Measurements from ENCODE around the gene STARD13. TPM values are rescaled to one million over a fixed set of nuclear protein-coding genes. Genes with fewer than 3 reads are reported as not detected.

Gene STARD13
- total and polyA plus RNA-seq, 8 donors: 21.9 to 43.6 (median 24.6) TPM

DNA sequence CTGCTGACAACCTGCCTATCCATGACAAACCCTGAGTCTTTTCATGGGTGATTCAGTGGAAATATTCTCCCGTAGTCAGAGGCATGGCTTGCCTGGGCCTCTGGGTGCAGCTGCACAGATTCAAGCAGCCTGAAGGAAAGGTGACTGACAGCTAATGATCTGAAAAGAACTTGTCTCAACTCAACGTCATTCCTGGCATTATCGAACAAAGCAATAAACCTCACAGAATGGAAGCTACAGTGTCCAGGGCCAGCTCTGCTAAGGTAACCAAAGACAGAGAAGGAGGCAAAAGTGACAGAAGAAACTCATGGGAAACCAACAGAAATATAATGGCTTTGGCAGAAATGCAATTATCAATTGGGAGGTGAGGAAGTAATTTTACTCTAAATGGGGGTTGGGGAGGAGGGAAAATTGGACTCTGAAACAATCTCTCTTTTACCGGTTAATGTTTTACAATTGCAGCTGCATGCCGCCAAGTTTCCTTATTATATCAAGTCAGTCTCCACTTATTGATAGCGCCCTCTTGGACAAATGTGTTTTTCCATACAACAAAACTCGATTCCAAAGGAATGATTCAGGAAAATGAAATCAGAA is 12.9 kb downstream of the STARD13 start:
- H3K27ac ChIP-seq: peak overlapping the region in 1 of 2 donors; percentile 42
- H3K9me3 ChIP-seq: no peaks in the 10 kb centered on the region
- ATAC-seq: peak; percentile 53
- no peak overlapping the region for H3K4me3 ChIP-seq
- H3K4me1 ChIP-seq: peaks cover 13 to 50% of the 10 kb centered on the region in 2 donors
- no peak for DNase-seq
- H3K27me3 ChIP-seq: no peaks in the 10 kb centered on the region
- intact Hi-C loops (cut with DNase I): no loop called here
- no peaks in the 10 kb centered on the region for H3K36me3 ChIP-seq
- TF ChIP-seq, protein P1, sequence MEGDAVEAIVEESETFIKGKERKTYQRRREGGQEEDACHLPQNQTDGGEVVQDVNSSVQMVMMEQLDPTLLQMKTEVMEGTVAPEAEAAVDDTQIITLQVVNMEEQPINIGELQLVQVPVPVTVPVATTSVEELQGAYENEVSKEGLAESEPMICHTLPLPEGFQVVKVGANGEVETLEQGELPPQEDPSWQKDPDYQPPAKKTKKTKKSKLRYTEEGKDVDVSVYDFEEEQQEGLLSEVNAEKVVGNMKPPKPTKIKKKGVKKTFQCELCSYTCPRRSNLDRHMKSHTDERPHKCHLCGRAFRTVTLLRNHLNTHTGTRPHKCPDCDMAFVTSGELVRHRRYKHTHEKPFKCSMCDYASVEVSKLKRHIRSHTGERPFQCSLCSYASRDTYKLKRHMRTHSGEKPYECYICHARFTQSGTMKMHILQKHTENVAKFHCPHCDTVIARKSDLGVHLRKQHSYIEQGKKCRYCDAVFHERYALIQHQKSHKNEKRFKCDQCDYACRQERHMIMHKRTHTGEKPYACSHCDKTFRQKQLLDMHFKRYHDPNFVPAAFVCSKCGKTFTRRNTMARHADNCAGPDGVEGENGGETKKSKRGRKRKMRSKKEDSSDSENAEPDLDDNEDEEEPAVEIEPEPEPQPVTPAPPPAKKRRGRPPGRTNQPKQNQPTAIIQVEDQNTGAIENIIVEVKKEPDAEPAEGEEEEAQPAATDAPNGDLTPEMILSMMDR (IDR thresholded peaks at IDR 0.05): no peak

- Histone ChIP-seq H3K4me3 (no peak overlapping the region), H3K4me1 (peaks cover 9 to 43% of the 10 kb centered on the region in 2 donors), H3K27ac (peak overlapping the region in 1 of 2 donors; percentile 65), H3K27me3 (no peaks in the 10 kb centered on the region), H3K36me3 (no peaks in the 10 kb centered on the region), H3K9me3 (no peaks in the 10 kb centered on the region)
- no peak for ATAC-seq
- DNase-seq: no peak
- intact Hi-C loops (cut with DNase I): no loop called here
- TF ChIP-seq, protein P1 (IDR thresholded peaks at IDR 0.05): no peak
Measured at GRCh38 chr13:33271759-33272158, 13.8 kb downstream of the STARD13 start.

- H3K9me3 ChIP-seq: no peaks in the 10 kb centered on the region
- DNase-seq (no peak), ATAC-seq (no peak)
- no peaks in the 10 kb centered on the region for H3K36me3 ChIP-seq
- TF ChIP-seq, protein P1 (IDR thresholded peaks at IDR 0.05): no peak
- intact Hi-C loops (cut with DNase I): no loop called here
- H3K27me3 ChIP-seq: no peaks in the 10 kb centered on the region
- peak overlapping the region in 1 of 2 donors; percentile 65 for H3K27ac ChIP-seq
- no peak overlapping the region for H3K4me3 ChIP-seq
- H3K4me1 ChIP-seq: peaks cover 9 to 38% of the 10 kb centered on the region in 2 donors
Measured at GRCh38 chr13:33270895-33271538, 14.5 kb downstream of the STARD13 start.

GRCh38 chr13:33265607-33266006 is 19.9 kb downstream of the STARD13 start:
- Histone ChIP-seq H3K27ac (no peak overlapping the region), H3K27me3 (no peaks in the 10 kb centered on the region), H3K36me3 (no peaks in the 10 kb centered on the region), H3K4me1 (peaks cover 7 to 68% of the 10 kb centered on the region in 2 donors), H3K4me3 (no peak overlapping the region), H3K9me3 (no peaks in the 10 kb centered on the region)
- TF ChIP-seq, protein P1 (IDR thresholded peaks at IDR 0.05): no peak
- DNase-seq (no peak), ATAC-seq (no peak)
- intact Hi-C loops (cut with DNase I): no loop called here

- ATAC-seq (no peak), DNase-seq (no peak)
- TF ChIP-seq, protein P1 (IDR thresholded peaks at IDR 0.05): no peak
- Histone ChIP-seq H3K27ac (no peak overlapping the region), H3K9me3 (no peaks in the 10 kb centered on the region), H3K4me1 (peaks cover 7 to 65% of the 10 kb centered on the region in 2 donors), H3K27me3 (no peaks in the 10 kb centered on the region), H3K4me3 (no peak overlapping the region), H3K36me3 (no peaks in the 10 kb centered on the region)
- intact Hi-C loops (cut with DNase I): no loop called here
Measured at GRCh38 chr13:33265133-33265532, 20.4 kb downstream of the STARD13 start.

All from left lung (tissue), 10 donors.